GM12892 (cell line): ENCODE results near the gene ADM2.

Source experiments
- POLR2A ChIP-seq: IDR thresholded peaks from 2 replicates; pipeline ENCODE4 v1.6.1; 2011; ENCODE audit warnings: low read depth, low read length, control low read depth
- POLR2AphosphoS5 ChIP-seq: IDR thresholded peaks from 2 replicates; pipeline ENCODE4 v1.6.1; 2011; ENCODE audit warnings: low read depth, low read length, control low read depth
- TAF1 ChIP-seq: IDR thresholded peaks from 2 replicates; pipeline ENCODE4 v1.6.1; 2011; ENCODE audit warnings: low read depth, mild to moderate bottlenecking, control low read depth, low read length, borderline replicate concordance

- TF ChIP-seq POLR2A (no peak), POLR2AphosphoS5 (no peak), TAF1 (no peak)
These were observed 1.6 kb upstream of the ADM2 start for GRCh38 chr22:50479721-50480120.
